Omental fat pad (tissue), 4 donors: ENCODE results near the gene MAK. TPM values are rescaled to one million over a fixed set of nuclear protein-coding genes. Genes with fewer than 3 reads are reported as not detected.

Experiments
- ATAC-seq: fragments of 150-250 bp; one replicate; pipeline ENCODE4 v1.9.1; 2016; ENCODE audit warnings: mild to moderate bottlenecking, moderate library complexity; ENCODE audit not compliant: low FRiP score
- DNase-seq: peaks from one replicate; pipeline ENCODE4 v3.0.0-alpha.2; 2019; ENCODE audit warnings: low spot score
- total RNA-seq, 4 donors: library from RNA; depleted of rRNA; stranded (reverse); fragments of >200 nt; gene quantifications; one replicate each; pipeline ENCODE4 v1.1.0, GENCODE V29; 2016
- TF ChIP-seq, protein P1 (sequence below), 3 donors: fragments of 450-650 bp; IDR thresholded peaks; one replicate each; pipeline ENCODE4 v1.5.1; 2016 to 2017; ENCODE audit warnings: antibody characterized with exemption in 3 of 3, mild to moderate bottlenecking in 3 of 3, moderate library complexity in 2 of 3

MAK gene
- total RNA-seq, 4 donors from 2014 or later, result 0.25 to 1.3 (median 1.0) TPM

DNA sequence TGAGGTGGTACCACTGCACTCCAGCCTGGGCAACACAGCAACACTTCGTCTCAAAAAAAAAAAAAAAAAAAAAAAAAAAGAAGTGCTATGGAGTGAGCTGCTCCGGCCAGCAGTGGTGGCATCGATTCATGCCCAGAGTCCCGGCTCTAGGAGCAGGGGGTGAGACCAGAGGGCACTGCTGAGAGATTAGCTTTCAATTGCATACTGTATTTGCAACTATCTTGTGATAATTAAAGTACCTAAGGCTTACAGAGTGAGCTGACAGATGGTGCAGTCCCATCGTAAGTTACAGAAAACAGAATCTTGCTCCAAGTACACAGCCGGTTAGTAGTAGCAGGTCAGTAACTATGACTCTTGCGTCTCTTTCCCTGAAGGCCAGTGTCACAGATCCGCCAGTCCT is 59.3 kb downstream of the MAK start:
- TF ChIP-seq, protein P1, sequence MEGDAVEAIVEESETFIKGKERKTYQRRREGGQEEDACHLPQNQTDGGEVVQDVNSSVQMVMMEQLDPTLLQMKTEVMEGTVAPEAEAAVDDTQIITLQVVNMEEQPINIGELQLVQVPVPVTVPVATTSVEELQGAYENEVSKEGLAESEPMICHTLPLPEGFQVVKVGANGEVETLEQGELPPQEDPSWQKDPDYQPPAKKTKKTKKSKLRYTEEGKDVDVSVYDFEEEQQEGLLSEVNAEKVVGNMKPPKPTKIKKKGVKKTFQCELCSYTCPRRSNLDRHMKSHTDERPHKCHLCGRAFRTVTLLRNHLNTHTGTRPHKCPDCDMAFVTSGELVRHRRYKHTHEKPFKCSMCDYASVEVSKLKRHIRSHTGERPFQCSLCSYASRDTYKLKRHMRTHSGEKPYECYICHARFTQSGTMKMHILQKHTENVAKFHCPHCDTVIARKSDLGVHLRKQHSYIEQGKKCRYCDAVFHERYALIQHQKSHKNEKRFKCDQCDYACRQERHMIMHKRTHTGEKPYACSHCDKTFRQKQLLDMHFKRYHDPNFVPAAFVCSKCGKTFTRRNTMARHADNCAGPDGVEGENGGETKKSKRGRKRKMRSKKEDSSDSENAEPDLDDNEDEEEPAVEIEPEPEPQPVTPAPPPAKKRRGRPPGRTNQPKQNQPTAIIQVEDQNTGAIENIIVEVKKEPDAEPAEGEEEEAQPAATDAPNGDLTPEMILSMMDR (IDR thresholded peaks at IDR 0.05), result no peak
- ATAC-seq, result no peak

DNA sequence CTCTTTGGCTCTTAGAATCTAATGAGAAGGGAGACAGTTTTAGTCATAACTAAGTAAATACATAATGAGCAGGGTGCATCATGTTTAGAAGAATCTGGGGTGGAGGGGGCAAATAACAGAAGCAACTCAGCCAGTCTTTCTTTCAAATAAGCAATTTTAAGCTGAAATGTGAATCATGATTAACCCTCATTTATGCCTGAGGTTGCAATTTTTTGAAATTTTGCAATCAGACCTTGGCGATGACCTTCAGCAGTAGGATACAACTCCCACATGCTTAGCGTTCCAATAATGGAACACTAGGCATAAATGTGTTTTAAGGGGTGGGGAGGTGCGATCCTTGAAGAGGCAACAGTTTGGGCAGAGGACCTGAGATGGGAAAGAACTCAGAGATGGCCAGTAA is 60.1 kb downstream of the MAK start:
- ATAC-seq, result no peak
- TF ChIP-seq, protein P1 (IDR thresholded peaks at IDR 0.05), result no peak
- DNase-seq, result no peak

More for the DNA sequence above, 59.3 kb downstream of the MAK start:
- no peak for DNase-seq

DNA sequence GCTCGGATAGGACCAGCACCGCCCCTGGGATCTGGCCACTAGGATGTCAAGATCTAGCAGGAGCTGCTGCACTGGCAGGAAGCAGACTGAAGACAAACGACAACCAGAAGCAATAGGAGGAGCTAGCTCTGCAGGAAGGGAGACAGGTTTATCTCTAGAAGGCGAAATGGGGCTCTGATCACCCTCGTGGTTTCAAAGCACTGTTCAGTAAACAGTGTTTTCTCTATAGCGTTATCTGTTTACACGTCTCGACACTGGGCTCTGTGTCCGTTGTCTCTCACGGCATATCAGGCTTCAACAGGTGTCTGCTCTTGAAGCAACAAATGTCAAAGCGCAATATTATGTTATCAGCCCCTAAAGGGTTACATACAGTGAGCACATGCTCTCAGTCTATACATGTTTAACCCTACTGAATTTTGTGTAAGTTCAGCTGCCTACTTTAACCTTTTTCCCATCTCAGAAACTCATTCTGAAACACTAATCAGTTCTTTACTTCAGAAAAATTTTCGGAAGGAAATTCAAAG is 66.9 kb downstream of the MAK start:
- no peak for ATAC-seq
- TF ChIP-seq, protein P1 (IDR thresholded peaks at IDR 0.05), result no peak
- no peak for DNase-seq

DNA sequence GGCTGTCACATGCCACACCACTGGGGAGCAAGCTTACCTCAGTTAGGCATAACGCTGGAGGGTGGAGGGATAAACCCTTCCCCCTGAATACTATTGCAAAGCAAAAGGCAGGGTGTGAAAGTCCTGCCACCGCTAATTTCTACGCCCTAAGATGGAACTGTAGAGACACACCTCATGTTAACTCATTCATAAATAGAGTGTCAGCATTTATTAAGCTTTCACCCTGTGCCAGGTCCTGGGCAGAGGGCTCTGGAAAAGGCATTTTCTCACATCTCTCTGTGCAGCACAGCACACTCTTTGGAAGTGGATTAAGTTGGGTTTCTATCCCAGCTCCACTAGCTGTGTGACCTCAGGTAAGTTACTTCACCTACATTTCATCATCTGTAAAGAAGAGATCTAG is 68.9 kb downstream of the MAK start:
- DNase-seq, result no peak
- ATAC-seq, result no peak
- TF ChIP-seq, protein P1 (IDR thresholded peaks at IDR 0.05), result no peak

DNA sequence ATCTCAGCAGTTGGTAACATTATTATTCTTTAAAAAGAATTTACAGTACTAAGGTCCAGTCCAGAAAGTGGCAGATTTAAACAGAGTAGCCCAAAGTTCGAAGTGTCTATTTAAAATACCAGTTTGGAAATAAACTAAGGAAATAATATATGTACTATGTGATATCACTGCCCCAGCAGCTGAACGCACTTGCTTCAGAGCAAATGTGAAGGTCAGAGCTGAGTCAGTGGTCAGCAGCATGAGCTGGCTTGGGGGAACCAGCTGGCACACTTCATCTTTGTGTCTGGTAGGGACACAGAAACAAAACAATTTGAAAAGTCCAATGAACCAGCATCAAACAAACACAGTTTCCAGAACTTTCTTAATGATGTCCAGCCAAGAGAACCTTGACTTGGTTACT is 75.3 kb downstream of the MAK start:
- DNase-seq (no peak), ATAC-seq (no peak)
- TF ChIP-seq, protein P1 (IDR thresholded peaks at IDR 0.05), result no peak

DNA sequence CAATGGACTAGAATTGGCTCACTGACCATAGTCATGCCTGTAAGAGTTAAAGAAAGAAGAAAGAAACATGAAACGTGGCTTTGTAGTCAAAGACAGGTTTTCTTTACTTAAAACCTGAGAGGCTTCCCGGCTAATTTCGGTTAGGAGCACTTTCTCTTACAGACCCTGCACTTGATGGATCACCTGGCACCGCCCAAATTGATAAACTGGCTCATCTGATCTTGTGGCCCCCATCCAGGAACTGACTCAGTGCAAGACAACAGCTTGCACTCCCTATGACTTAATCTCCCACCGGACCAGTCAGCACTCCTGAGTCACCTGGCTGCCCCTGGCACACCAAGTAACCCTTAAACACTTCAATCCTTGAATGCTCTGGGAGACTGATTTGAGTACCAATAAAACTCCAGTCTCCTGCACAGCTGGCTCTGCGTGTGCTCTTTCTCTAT is 78.4 kb downstream of the MAK start:
- peak; percentile 89 for ATAC-seq
- TF ChIP-seq, protein P1 (IDR thresholded peaks at IDR 0.05), result no peak
- peak; percentile 70 for DNase-seq

DNA sequence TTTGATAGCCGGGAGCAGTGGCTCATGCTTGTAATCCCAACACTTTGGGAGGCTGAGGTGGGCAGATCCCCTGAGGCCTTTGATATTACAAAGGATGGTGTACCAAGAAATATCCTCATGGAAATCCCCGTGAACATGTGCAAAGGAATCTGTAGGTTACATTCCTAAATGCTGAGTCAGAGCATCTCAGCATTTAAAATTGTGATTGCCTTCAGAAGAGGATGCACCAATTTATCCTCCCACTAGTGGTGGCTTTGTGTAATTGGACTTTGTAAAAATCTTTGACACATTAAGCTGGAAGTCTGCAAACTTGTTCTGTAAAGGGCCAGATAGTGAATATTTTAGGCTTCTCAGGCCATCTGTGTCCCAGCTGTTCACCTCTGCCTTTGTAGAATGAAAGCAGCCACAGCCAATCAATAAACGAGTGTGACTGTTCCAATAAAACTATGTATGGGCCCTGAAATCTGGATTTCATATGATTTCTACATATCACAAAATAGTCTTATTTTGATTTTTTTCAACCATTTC is 79.0 kb downstream of the MAK start:
- TF ChIP-seq, protein P1 (IDR thresholded peaks at IDR 0.05), result no peak
- ATAC-seq (peak; percentile 72), DNase-seq (no peak)
